HepG2 (cell line): ENCODE data around the gene MINDY1. TPM values are rescaled to one million over a fixed set of nuclear protein-coding genes. Genes with fewer than 3 reads are reported as not detected.
A peak's percentile ranks its signal among the peaks of the same experiment; 100 is the strongest.

Experiments used
- ARID2 ChIP-seq: sonication (generic); formaldehyde crosslinking; IDR thresholded peaks from 2 replicates; pipeline ENCODE4 v1.8.1; 2022; ENCODE audit warnings: mild to moderate bottlenecking, missing genetic modification reagents, borderline replicate concordance
- ATRX ChIP-seq: sonication (generic); formaldehyde crosslinking; IDR thresholded peaks from 2 replicates; pipeline ENCODE4 v1.4.0; 2020; ENCODE audit warnings: missing genetic modification reagents, borderline replicate concordance
- CHD2 ChIP-seq: IDR thresholded peaks from 2 replicates; pipeline ENCODE4 v1.6.1; 2011; ENCODE audit warnings: low read depth, low read length, improper control_type of control experiment
- DRAP1 ChIP-seq: IDR thresholded peaks from 2 replicates; pipeline ENCODE4 v1.6.1; 2016; ENCODE audit warnings: missing genetic modification reagents, missing compliant biosample characterization
- MLXIP ChIP-seq: sonication (generic); formaldehyde crosslinking; IDR thresholded peaks from 2 replicates; pipeline ENCODE4 v1.9.0; 2021; ENCODE audit warnings: missing genetic modification reagents, borderline replicate concordance
- NCOA2 ChIP-seq: sonication (generic); formaldehyde crosslinking; IDR thresholded peaks from 2 replicates; pipeline ENCODE4 v1.8.0; 2022; ENCODE audit warnings: inconsistent platforms
- POLR2A ChIP-seq, 2 experiments: IDR thresholded peaks; 2 replicates each; pipeline ENCODE4 v1.6.1; 2011; ENCODE audit warnings: low read depth in 2 of 2, low read length in 2 of 2, mild to moderate bottlenecking in 1 of 2, moderate library complexity in 1 of 2; ENCODE audit not compliant: insufficient read depth in 1 of 2
- PRPF4 ChIP-seq: fragments of 200-400 bp; formaldehyde crosslinking; IDR thresholded peaks from 2 replicates; pipeline ENCODE4 v1.6.1; 2016; ENCODE audit warnings: low read length, low read depth; ENCODE audit not compliant: poor library complexity, severe bottlenecking
- RXRB ChIP-seq: IDR thresholded peaks from 2 replicates; pipeline ENCODE4 v1.6.1; 2016; ENCODE audit warnings: borderline replicate concordance, missing genetic modification reagents, missing compliant biosample characterization
- SIN3B ChIP-seq: fragments of 150-350 bp; IDR thresholded peaks from 2 replicates; pipeline ENCODE4 v1.6.1; 2014; ENCODE audit warnings: low read length
- SKI ChIP-seq: fragments of 450-650 bp; IDR thresholded peaks from one replicate; pipeline ENCODE4 v1.6.1; 2018; ENCODE audit warnings: mild to moderate bottlenecking; ENCODE audit not compliant: partially characterized antibody
- SMC3 ChIP-seq: IDR thresholded peaks from 2 replicates; pipeline ENCODE4 v1.6.1; 2011; ENCODE audit warnings: low read length, improper control_type of control experiment
- TFDP2 ChIP-seq: sonication (generic); formaldehyde crosslinking; IDR thresholded peaks from 2 replicates; pipeline ENCODE4 v1.4.0; 2020; ENCODE audit warnings: missing genetic modification reagents
- TGIF2 ChIP-seq: IDR thresholded peaks from 2 replicates; pipeline ENCODE4 v1.6.1; 2016; ENCODE audit warnings: control low read depth, missing compliant biosample characterization
- THYN1 ChIP-seq: sonication (generic); formaldehyde crosslinking; IDR thresholded peaks from 2 replicates; pipeline ENCODE4 v1.8.1; 2023; ENCODE audit warnings: low read depth, mild to moderate bottlenecking, moderate library complexity, missing genetic modification reagents, borderline replicate concordance
- TIGD3 ChIP-seq: sonication (generic); formaldehyde crosslinking; IDR thresholded peaks from 2 replicates; pipeline ENCODE4 v1.5.1; 2020; ENCODE audit warnings: mild to moderate bottlenecking, missing genetic modification reagents, borderline replicate concordance
- ZNF124 ChIP-seq: sonication (generic); formaldehyde crosslinking; IDR thresholded peaks from 2 replicates; pipeline ENCODE4 v1.4.0; 2020; ENCODE audit warnings: missing genetic modification reagents
- ZNF292 ChIP-seq: sonication (generic); formaldehyde crosslinking; IDR thresholded peaks from 2 replicates; pipeline ENCODE4 v1.8.1; 2022; ENCODE audit warnings: mild to moderate bottlenecking, low read depth, missing genetic modification reagents, borderline replicate concordance
- ZNF430 ChIP-seq: sonication (generic); formaldehyde crosslinking; IDR thresholded peaks from 2 replicates; pipeline ENCODE4 v1.9.0; 2021; ENCODE audit warnings: mild to moderate bottlenecking, missing genetic modification reagents
- ZNF615 ChIP-seq: sonication (generic); formaldehyde crosslinking; IDR thresholded peaks from 2 replicates; pipeline ENCODE4 v1.5.0; 2020; ENCODE audit warnings: mild to moderate bottlenecking, missing genetic modification reagents, borderline replicate concordance
- ZNF704 ChIP-seq: sonication (generic); formaldehyde crosslinking; IDR thresholded peaks from 2 replicates; pipeline ENCODE4 v1.8.1; 2023; ENCODE audit warnings: mild to moderate bottlenecking, inconsistent platforms, moderate library complexity, missing genetic modification reagents, borderline replicate concordance
- ZNF816 ChIP-seq: sonication (generic); formaldehyde crosslinking; IDR thresholded peaks from 2 replicates; pipeline ENCODE4 v1.8.0; 2022; ENCODE audit warnings: missing genetic modification reagents, mild to moderate bottlenecking, borderline replicate concordance
- polyA plus RNA-seq, 8 experiments: library from polyadenylated mRNA; depleted of rRNA in 3 of 8; stranded (reverse) in 7 of 8; unstranded in 1 of 8; fragments of >200 nt; fragmentation: Illumina TruSeq in 4 of 8; extraction: Trizol in 4 of 8; gene quantifications; 2 replicates each; pipeline versions ENCODE4 v1.2.1 to v1.2.3, GENCODE V29; 2011 to 2016; ENCODE audit warnings: low read depth in 4 of 8, missing spikeins in 1 of 8, mixed read lengths in 1 of 8; ENCODE audit not compliant: insufficient read depth in 1 of 8
- total RNA-seq, 5 experiments: library from RNA; depleted of rRNA; stranded (reverse); fragments of >200 nt; fragmentation: Illumina TruSeq; extraction: Trizol; gene quantifications; 2 replicates each; pipeline ENCODE4 v1.2.3, GENCODE V29; 2016; ENCODE audit warnings: low read depth in 1 of 5

MINDY1 gene
- total and polyA plus RNA-seq, 2 of the 13 experiments (the other 11 are each of a cell fraction or from before 2014, with no cell fraction given): 11.1 to 15.0 TPM

GRCh38 chr1:151006327-151007052 is at the start of gene MINDY1 (continued):
- no peak for TF ChIP-seq TFDP2
- TF ChIP-seq MLXIP: no peak
- peak; percentile 51 for TF ChIP-seq DRAP1 (CRISPR knock-in tag)
- no peak for TF ChIP-seq PRPF4
- TF ChIP-seq POLR2A (IDR thresholded peaks at IDR 0.05; ENCODE audit: insufficient read depth in 1 of 2, low read depth in 2 of 2, low read length in 2 of 2): peak; percentile 51 to 85; a peak in 3 of 4 replicates
- peak; percentile 64 for TF ChIP-seq SMC3
- TF ChIP-seq ZNF292: peak; percentile 41
- no peak for TF ChIP-seq ZNF615 (CRISPR knock-in tag)
- no peak for TF ChIP-seq ARID2 (CRISPR knock-in tag)
- no peak for TF ChIP-seq NCOA2
- TF ChIP-seq SKI: no peak
- no peak for TF ChIP-seq ZNF816 (CRISPR knock-in tag)
- no peak for TF ChIP-seq ZNF704
- TF ChIP-seq THYN1 (CRISPR knock-in tag): no peak
- 0 out of 2 replicates have a peak, but pooled peaks have one; percentile 39 for TF ChIP-seq ZNF124
- peak; percentile 41; the same call in 1 of the 2 replicates for TF ChIP-seq RXRB
- TF ChIP-seq ZNF430 (CRISPR knock-in tag): no peak
- no peak for TF ChIP-seq SIN3B
- TF ChIP-seq TIGD3 (CRISPR knock-in tag): no peak
- TF ChIP-seq CHD2: no peak
- no peak for TF ChIP-seq TGIF2 (CRISPR knock-in tag)
- no peak for TF ChIP-seq ATRX (CRISPR knock-in tag)
